GM21390 (cell line): ENCODE data around the gene HNRNPD.
A peak's percentile ranks its signal among the peaks of the same experiment; 100 is the strongest.
"Not testable (repeated sequence)": the region's sequence is repeated elsewhere in the genome, so short reads cannot be mapped to it uniquely, and the experiment has no call there.

ENCODE experiments used
- ATAC-seq: cut with Tn5 transposase; IDR thresholded peaks from one replicate; pipeline ENCODE4 v1.9.1; 2021; ENCODE audit not compliant: unreplicated experiment

HNRNPD gene, protein sequence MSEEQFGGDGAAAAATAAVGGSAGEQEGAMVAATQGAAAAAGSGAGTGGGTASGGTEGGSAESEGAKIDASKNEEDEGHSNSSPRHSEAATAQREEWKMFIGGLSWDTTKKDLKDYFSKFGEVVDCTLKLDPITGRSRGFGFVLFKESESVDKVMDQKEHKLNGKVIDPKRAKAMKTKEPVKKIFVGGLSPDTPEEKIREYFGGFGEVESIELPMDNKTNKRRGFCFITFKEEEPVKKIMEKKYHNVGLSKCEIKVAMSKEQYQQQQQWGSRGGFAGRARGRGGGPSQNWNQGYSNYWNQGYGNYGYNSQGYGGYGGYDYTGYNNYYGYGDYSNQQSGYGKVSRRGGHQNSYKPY

DNA sequence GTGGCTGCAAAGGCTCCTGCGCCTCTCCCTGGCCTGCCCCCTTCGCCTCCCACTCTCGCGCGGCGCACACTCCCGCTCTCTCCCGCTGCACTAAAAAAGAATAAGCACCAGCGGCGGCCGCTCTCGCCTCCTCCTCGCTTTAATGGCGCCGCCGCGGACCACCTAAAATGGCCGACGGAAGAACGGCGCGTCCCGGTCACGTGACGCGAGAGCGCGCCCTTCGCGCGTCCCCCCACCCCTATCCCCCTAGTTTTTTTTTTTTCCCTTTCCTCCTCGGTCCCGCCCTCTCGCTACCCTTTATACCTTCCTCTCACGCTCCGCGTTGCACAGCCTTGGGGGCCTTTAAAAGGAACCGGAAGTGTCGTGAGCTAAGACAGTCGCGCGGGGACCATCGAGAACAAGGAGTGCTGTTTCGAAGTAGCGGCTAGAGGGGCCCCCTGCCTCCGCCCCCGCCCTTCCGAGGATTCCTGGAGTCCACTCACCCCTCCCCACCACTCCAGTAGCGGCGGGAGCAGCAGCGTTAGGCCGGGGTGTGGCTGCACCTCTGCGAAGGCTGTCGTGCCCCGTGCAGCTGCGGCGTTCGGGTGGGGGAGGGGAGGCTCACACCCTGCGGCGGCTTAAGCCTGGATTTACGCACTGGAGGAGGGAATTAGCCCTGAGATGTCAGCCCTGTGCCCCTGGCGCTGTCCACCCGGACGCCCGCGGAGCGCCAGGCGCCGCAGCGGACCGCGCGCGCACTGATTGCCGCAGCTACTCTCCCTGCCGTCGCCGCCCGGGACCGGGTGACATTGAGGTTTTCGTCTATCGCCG is at the start of gene HNRNPD:
HNRNPD (minus strand) TSS at position 176 of the 810 bp plus-strand sequence. CDS start 313 bp downstream, outside the sequence.
- peak; percentile 92 for ATAC-seq

DNA sequence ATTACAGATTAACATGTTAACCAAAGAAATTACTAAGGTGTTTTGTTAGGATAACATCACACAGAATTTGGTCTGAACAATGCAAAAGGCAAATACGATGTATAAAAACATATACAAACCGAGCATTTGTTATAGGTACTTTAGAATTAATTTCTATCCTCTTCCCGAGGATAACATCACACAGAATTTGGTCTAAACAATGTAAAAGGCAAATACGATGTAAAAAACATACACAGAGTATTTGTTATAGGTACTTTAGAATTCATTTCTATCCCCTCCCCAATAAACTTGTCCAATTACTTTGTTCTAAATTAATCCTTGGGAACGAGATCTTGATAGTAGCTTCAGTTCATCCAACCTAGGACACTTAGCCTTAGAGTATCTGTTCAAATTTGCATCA is 48.8 kb upstream of the HNRNPD start:
- no peak for ATAC-seq

DNA sequence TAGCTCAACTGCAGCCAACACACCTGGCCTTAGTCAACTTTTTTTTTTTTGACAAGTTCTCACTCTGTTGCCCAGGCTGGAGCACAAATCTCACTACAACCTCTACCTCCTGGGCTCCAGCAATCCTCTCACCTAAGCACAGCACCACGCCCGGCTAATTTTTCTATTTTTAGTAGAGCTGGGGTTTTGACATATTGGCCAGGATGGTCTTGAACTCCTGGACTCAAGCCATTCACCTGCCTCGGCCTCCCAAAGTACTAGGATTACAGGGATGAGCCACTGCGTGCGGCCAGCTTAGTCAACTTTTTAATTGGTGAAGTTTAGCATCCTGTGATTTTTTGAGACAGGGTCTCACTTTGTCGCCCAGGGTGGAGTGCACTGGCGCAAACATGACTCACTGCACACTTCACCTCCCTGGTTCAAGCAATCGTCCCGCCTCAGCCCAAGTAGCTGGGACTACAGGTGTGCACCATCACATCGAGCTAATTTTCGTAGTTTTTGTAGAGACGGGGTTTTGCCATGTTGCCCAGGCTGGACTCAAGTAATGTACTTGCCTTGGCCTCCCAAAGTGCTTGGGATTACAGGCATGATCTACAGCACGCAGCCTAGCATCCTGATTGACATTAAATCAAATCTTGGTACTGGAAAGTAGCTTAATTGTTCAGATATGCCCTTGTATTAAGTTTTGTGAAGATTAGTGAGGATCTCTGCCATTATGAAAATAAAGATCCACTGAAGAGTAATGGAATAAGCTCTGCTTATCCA is 48.2 kb upstream of the HNRNPD start:
- ATAC-seq, result no peak

DNA sequence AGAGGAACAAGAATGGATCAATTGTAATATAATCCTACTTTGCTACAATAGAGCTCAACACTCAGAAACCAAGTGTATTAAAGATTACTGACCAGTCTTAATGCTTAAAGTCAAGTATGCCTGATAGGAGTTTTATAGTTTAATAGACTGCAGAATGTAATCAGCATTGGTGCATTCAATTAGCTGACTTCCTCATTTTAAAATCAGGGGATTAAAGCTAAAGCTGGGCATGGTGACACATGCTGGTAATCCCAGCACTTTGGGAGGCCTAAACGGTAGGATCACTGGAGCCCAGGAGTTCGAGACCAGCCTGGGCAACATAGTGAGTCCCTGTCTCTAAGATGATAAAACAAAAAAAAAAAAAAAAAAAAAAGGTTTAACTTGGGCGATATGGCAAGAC is 45.7 kb upstream of the HNRNPD start:
- ATAC-seq, result no peak

DNA sequence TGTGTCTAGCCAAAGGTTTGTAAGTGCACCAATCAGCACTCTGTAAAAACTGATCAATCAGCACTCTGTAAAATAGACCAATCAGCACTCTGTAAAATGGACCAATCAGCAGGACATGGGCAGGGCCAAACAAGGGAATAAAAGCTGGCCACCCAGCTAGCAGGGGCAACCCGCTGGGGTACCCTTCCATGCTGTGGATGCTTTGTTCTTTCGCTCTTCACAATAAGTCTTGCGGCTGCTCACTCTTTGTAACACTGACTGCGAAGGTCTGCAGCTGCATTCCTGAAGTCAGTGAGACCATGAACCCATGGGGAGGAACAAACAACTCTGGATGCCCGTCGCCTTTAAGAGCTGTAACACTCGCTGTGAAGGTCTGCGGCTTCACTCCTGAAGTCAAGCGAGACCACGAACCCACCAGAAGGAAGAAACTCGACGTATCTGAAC is 42.2 kb upstream of the HNRNPD start:
- no peak for ATAC-seq

DNA sequence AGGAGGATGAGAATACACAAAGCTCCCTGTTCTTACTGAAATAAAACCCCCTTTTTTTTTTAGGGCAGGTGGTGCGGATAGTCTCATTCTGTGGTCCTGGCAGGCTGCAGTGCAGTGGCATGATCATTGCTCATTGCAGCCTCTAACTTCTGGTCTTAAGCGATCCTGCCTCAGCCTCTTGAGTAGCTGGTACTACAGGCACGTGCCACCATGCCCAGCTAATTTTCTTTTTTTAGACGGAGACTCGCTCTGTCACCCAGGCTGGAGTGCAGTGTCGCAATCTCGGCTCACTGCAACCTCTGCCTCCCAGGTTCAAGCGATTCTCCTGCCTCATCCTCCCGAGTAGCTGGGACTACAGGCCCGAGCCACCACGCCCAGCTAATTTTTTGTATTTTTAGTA is 41.3 kb upstream of the HNRNPD start:
- not testable (repeated sequence) for ATAC-seq

DNA sequence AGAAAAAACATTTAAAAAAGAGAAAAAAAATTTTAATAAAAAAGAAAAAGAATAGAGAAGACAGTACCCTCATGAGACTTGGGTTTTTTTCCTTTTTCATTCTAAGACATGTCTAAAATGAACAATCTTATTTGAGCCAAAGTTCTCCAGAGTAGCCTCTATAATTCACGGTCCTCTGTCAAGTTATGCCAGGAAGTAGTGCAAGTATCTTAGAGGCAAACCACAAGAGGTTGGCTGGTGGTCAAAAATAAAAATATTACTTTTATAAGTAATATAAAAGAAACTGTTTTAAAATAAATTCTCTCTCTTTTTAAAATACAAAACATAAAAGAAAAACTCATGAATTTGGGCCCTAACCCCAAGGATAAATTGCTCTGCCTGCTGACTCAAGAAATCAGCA is 29.9 kb upstream of the HNRNPD start:
- no peak for ATAC-seq

DNA sequence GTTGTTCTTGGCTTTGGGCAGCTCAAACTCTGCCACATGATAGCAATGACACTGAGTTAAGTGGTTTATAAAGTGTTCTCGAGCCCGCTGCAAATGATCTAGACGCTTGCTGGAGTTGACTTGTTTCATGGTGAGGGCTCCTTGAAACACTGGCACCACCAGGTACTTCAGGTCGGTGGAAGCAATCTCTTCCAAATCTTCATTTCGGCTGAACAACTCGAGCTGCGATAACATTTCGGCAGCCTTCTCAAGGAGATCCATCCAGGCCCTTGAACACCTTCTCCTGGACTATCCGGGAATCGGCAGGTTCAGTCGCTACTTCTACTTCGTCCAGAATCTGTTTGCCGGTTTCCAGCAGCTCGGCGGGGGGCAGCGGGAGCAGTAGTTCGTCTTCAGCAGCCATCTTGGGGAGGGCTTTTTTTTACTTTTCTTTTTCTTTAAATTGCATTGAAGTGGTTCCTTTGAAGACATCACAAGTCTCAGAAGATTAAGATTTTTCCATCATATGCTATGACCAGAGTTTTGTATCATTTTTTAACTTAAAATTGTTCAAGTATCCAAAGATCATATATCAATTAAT is 28.5 kb upstream of the HNRNPD start:
- ATAC-seq, result no peak

DNA sequence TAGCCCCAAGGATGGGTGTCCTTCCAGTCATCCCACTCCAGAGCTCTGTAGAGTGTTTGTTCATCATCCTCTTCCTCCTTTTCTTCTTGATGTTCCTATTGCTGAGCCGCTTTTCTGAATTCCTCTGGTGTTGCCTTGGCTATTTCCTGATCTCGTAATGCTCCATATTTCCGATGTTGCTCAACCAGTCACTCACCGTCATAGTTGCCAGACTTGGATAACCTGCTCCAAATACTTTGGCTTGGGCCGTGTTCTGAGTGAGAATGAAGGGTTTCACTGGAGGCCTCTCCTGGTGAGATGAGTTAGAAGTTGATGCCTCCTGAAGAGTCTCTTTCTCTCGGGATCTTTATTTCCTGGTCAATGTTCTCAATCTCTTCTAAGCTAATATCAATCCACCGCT is 27.8 kb upstream of the HNRNPD start:
- no peak for ATAC-seq

DNA sequence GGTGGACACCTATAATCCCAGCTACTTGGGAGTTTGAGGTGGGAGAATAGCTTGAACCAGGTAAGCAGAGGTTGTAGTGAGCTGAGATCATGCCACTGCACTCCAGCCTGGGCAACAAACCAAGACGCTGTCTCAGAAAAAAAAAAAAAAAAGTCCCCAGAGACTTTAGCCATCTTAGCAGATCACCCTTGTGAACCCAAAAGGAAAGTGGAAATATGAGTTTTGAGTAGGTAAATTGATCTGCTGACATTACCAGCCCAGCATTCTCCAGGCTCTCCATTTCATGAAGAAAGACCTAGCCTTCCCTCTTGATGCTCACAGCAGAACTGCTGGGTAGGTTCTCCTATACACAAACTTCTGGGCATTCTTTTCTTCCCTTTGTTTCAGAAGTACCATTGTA is 24.5 kb upstream of the HNRNPD start:
- no peak for ATAC-seq

DNA sequence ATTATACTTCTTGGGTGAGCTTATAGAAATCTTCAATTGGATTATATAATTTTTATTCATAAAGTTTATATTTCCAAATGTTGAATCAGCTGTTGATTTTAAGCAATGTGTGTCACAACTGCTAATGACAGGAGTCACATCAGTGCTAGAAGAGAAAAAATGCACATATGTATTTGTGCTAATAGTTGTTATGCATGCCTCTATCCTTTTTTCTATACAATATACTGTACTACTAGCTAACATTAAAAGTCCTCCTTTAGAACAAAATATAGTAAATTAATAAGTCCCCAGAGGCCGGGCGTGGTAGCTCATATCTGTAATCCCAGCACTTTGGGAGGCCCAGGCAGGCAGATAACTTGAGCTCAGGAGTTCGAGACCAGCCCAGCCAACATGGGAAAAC is 23.7 kb upstream of the HNRNPD start:
- no peak for ATAC-seq

DNA sequence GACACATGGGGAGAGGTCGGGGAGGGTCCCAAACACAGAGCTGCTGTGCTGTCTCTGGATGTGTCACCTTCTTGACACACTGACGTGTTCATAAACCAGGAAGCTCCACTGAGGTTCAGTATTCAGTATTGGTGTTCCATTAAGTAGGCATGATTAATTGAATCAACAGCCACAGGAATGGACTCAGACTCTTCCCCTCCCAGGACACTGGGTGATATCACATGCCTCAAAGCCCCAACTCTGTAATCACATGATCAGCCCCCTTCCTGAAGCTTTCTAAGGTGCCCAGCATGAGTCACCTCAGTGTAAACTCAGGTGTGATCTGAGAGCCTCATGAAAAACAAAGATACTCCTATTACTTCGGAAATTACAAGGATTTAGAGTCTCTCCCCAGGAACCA is 21.1 kb upstream of the HNRNPD start:
- no peak for ATAC-seq

DNA sequence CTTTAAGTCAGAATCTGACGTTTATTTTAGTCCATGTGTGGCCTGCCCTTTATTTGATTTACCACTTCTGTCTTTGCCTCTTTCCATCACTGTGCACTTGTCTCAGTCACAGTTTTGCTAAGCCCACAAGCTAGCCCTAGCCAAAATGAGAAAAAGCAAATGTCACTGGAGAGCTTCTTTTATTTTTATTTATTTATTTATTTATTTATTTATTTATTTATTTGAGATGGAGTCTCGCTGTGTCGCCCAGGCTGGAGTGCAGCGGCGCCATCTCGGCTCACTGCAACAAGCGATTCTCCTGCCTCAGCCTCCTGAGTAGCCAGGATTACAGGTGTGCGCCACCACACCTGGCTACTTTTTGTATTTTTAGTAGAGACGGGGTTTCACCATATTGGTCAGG is 16.3 kb upstream of the HNRNPD start:
- ATAC-seq, result not testable (repeated sequence)

DNA sequence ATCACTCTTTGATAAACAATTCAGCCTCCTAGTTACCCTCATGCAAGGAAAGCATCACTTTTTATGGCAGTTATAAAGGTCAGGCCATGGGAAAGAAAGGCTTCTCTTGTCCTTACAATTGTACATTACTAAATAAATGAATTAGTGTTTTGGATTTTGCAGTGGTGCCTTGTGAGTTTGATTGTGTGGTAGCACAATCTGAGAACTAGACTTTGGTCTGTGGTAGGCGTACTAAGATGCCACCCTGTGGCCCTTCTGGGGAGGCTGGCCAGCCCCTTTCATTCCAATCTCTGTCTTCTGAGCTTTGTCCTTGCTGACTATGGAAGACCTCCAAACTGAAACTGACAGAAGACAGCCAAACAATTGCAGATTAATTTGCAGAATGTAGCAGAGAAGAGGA is 14.6 kb upstream of the HNRNPD start:
- no peak for ATAC-seq

DNA sequence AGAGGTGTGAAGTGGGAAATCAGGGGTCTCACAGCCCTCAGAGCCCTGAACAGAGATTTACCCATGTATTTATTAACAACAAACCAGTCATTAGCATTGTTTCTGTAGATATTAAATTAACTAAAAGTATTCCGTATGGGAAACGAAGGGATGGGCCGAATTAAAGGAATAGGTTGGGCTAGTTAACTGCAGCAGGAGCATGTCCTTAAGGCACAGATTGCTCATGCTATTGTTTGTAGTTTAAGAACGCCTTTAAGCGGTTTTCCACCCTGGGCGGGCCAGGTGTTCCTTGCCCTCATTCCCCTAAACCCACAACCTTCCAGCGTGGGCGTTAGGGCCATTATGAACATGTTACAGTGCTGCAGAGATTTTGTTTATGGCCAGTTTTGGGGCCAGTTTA is 12.5 kb upstream of the HNRNPD start:
- ATAC-seq, result not testable (repeated sequence)

DNA sequence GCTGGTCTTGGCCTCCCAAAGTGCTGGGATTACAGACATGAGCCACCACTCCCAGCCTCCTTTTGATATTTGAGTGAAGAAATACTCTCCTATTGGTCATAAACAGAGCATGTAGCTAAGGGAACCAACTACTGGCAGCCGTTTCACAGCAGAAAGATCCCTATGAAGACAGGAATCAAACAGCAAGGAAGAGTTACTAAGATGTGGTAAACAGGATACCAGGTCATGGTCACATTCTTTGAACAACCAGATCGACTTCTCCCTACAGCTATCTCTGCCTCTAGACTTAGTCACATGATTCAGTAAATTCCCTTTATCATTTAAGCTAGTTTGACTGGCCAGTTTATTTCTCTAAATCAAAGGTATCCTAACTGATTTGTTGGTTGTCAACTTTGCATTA is 9.0 kb upstream of the HNRNPD start:
- ATAC-seq, result no peak

DNA sequence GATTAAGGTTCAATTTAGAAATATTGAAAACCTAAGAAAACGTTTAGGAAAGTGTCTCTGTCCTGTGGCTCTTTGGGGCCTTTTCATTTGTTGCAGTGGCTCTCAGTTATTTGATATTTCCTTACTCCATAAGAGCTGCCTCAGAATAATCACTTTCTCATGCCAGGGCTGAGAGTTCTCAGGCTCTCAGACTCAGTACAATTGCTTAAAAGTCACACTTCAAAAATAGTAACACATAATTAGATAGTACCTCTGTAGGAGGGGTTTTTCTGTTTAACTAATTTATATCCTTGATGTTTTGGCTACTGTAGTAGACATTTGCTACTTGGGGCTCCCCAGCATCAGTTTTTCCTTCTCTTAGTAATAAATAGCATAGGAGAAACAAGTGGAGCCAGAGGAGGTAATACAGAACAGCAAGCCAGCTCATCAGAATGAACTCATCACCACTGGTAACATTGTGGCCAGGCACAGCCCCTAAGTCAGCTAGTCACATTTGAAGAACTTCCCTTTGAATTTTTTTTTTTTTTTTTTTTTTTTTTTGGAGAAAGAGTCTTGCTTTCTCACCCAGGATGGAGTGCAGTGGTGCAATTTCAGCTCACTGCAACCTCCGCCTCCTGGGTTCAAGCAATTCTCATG is 8.0 kb upstream of the HNRNPD start:
- ATAC-seq, result no peak

DNA sequence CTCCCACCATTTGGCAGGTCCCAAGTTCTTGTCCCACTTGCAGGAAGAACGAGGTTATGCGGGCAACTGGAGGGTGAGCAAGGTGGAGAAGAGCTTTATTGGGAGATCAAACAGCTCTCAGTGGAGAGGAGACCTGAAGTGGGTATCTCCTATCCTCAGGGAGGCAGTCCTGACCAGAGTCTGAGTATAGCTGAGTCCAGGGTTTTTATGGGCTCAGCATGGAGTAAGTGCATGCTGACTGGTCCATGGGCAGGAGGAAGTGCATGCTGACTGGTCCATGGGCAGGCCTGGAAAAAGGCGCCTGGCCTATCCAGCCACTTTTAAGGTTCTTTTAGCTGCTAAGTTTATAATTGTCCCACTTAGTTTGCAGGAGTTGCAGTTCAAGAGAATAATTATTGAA is 7.4 kb upstream of the HNRNPD start:
- no peak for ATAC-seq

DNA sequence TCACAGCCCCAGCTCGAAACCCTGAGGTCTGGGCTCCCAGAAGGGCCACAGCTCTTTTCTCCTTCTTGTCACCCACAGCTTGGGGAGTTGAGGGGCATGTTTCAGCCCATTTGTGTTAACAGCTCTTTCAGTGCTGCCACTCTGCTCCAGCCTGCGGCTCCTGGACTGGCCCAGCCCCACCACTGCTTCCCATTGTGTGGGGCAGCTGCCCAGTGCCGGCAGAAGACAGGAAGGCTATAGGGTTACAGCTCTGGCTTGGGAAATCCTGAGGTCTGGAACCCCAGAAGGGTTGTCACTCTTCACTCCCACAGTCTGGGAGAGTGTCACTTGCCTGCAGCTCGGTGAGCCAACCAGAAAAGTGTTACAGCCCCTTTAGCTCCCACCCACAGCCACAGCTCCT is 7.0 kb upstream of the HNRNPD start:
- ATAC-seq, result no peak

DNA sequence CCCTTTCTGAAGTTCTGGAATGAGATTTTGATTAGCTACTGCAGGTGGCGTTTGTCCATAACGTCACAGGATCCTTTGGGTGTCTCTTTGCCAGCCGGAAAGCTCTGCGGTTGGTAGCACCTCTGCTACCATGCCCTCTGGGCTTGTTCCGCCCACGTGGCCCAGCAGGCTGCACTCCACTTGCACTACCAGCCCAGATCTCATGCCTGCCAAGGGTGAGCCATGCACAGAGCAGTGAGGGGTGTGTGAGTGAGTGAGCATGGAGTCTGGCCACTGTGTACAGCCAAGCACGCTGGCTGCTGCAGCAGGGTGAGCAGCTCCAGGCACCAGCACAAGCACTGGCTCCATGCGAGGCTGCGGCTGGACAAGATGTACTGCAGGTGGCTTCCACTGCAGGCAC is 6.6 kb upstream of the HNRNPD start:
- ATAC-seq, result no peak

DNA sequence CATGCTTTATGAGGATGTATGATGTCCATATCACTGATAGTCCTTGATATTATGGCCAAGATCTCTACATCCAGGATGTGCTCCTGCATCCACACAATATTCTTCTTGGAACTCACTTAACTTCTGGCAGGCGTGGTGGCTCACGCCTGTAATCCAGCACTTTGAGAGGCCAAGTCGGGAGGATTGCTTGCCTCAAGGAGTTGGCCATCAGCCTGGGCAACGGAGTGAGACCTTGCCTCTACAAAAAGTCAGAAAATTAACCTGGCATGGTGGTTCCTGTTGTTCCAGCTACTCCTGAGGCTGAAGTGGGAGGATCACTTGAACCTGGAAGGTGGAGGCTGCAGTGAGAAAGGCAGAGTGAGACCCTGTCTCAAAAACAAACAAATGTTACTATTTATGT is 2.3 kb upstream of the HNRNPD start:
- ATAC-seq, result no peak
